Liver (tissue), 9 donors: Measurements from ENCODE around the gene TP53AIP1. TPM values are rescaled to one million over a fixed set of nuclear protein-coding genes. Genes with fewer than 3 reads are reported as not detected.

Experiments
- DNase-seq: peaks from one replicate; pipeline ENCODE4 v3.0.0-alpha.2; 2017; ENCODE audit warnings: low spot score
- H3K27ac ChIP-seq, 2 donors: one replicate each; pipeline ENCODE4 v1.7.0; 2013; ENCODE audit warnings: inconsistent platforms in 2 of 2, low read length in 2 of 2, control low read depth in 1 of 2, low read depth in 1 of 2, mild to moderate bottlenecking in 1 of 2
- H3K27me3 ChIP-seq, 4 donors: one replicate each; pipeline versions ENCODE4 v1.6.1 to v1.7.0; 2013; ENCODE audit warnings: low read length in 3 of 4, inconsistent platforms in 1 of 4, mild to moderate bottlenecking in 1 of 4, moderate library complexity in 1 of 4; ENCODE audit not compliant: control insufficient read depth in 4 of 4, insufficient read depth in 4 of 4
- H3K36me3 ChIP-seq, 4 donors: one replicate each; pipeline versions ENCODE4 v1.6.1 to v1.7.0; 2013; ENCODE audit warnings: low read length in 3 of 4, mild to moderate bottlenecking in 3 of 4, low read depth in 1 of 4, moderate library complexity in 1 of 4; ENCODE audit not compliant: control insufficient read depth in 4 of 4, insufficient read depth in 3 of 4
- H3K4me1 ChIP-seq, 4 donors: one replicate each; pipeline versions ENCODE4 v1.6.1 to v1.7.0; 2013; ENCODE audit warnings: low read length in 3 of 4, mild to moderate bottlenecking in 3 of 4, moderate library complexity in 1 of 4; ENCODE audit not compliant: control insufficient read depth in 4 of 4, insufficient read depth in 4 of 4
- H3K4me3 ChIP-seq, 3 donors: one replicate each; pipeline versions ENCODE4 v1.6.1 to v1.7.0; 2013; ENCODE audit warnings: low read length in 3 of 3, control low read depth in 1 of 3, low read depth in 1 of 3, mild to moderate bottlenecking in 1 of 3
- H3K9ac ChIP-seq, 2 donors: one replicate each; pipeline ENCODE4 v1.7.0; 2013; ENCODE audit warnings: low read length in 2 of 2, mild to moderate bottlenecking in 2 of 2, moderate library complexity in 2 of 2, control low read depth in 1 of 2, low read depth in 1 of 2
- H3K9me3 ChIP-seq, 4 donors: one replicate each; pipeline versions ENCODE4 v1.6.1 to v1.7.0; 2013; ENCODE audit warnings: low read length in 3 of 4; ENCODE audit not compliant: control insufficient read depth in 4 of 4
- ATF3 ChIP-seq: IDR thresholded peaks from 2 replicates; pipeline ENCODE4 v1.6.1; 2016; ENCODE audit warnings: antibody characterized with exemption
- CTCF ChIP-seq: fragments of 150-350 bp; IDR thresholded peaks from 2 replicates; pipeline ENCODE4 v1.5.1; 2017; ENCODE audit warnings: improper control_type of control experiment, low read depth, low read length; ENCODE audit not compliant: missing input control
- EGR1 ChIP-seq, 2 donors: IDR thresholded peaks; 2 replicates each; pipeline ENCODE4 v1.6.1; 2016 to 2018; ENCODE audit warnings: antibody characterized with exemption in 2 of 2, low read depth in 2 of 2
- HNF4A ChIP-seq, 2 donors: conservative IDR thresholded peaks; 2 replicates each; pipeline ENCODE4 v1.6.1; 2016; ENCODE audit warnings: antibody characterized with exemption in 2 of 2, mild to moderate bottlenecking in 2 of 2
- HNF4G ChIP-seq: IDR thresholded peaks from 2 replicates; pipeline ENCODE4 v1.6.1; 2016; ENCODE audit warnings: antibody characterized with exemption
- JUND ChIP-seq, 2 donors: IDR thresholded peaks; 2 replicates each; pipeline ENCODE4 v1.6.1; 2016; ENCODE audit warnings: antibody characterized with exemption in 2 of 2
- NR2F2 ChIP-seq: IDR thresholded peaks from 2 replicates; pipeline ENCODE4 v1.6.1; 2016; ENCODE audit warnings: antibody characterized with exemption
- RAD21 ChIP-seq, 2 donors: IDR thresholded peaks; 2 replicates each; pipeline ENCODE4 v1.6.1; 2016; ENCODE audit warnings: antibody characterized with exemption in 2 of 2, mild to moderate bottlenecking in 2 of 2
- RXRA ChIP-seq, 2 donors: IDR thresholded peaks; 2 replicates each; pipeline ENCODE4 v1.6.1; 2017 to 2018; ENCODE audit warnings: antibody characterized with exemption in 2 of 2, mild to moderate bottlenecking in 1 of 2
- ZBTB33 ChIP-seq: IDR thresholded peaks from 2 replicates; pipeline ENCODE4 v1.6.1; 2016; ENCODE audit warnings: antibody characterized with exemption
- WGBS: extraction: QIAGEN DNeasy Blood & Tissue Kit; methylation state at CpG from one replicate; pipeline ENCODE4 v1.1.7; 2013; 5-methylcytosine and 5-hydroxymethylcytosine counted together
- polyA plus RNA-seq, 2 donors: library from polyadenylated mRNA; stranded (reverse) in 1 of 2; unstranded in 1 of 2; fragments of 200-250 nt in 1 of 2; fragments of >200 nt in 1 of 2; fragmentation: Nextera tagmentation in 1 of 2; extraction: Ambion mirVana in 1 of 2; gene quantifications; one replicate each; pipeline versions ENCODE4 v1.2.1 to v1.2.3, GENCODE V29; 2013 to 2015
- total RNA-seq, 2 donors: library from RNA; depleted of rRNA; stranded (reverse); fragments of >200 nt; gene quantifications; one replicate each; pipeline ENCODE4 v1.2.3, GENCODE V29; 2014
- donor health status: healthy.
- donor health status: healthy.
- donor health status: healthy.
- donor health status: healthy.
- donor health status: healthy.

TP53AIP1 gene
- total and polyA plus RNA-seq, 4 donors: 0.08 TPM; not detected in 3

GRCh38 chr11:128948583-128948982 lies 5.9 kb upstream of the TP53AIP1 start:
- peaks cover 0 to 3% (median 1%) of the 10 kb centered on the region in 4 donors for H3K27me3 ChIP-seq
- peaks cover 0 to 6% (median 6%) of the 10 kb centered on the region in 4 donors for H3K4me1 ChIP-seq
- H3K27ac ChIP-seq: no peak overlapping the region
- TF ChIP-seq ATF3: no peak
- TF ChIP-seq ZBTB33: no peak
- peak in 1 of 2 donors; percentile 22 for TF ChIP-seq RAD21 (IDR thresholded peaks at IDR 0.05)
- no peak for TF ChIP-seq NR2F2
- H3K9ac ChIP-seq: no peak overlapping the region
- DNase-seq: no peak
- H3K4me3 ChIP-seq: no peak overlapping the region
- H3K36me3 ChIP-seq: no peaks in the 10 kb centered on the region
- WGBS: 86% methylated on average over 3 of the region's 3 CpGs
- H3K9me3 ChIP-seq: no peaks in the 10 kb centered on the region

- Histone ChIP-seq H3K27me3 (peaks cover 0 to 3% (median 1%) of the 10 kb centered on the region in 4 donors), H3K27ac (no peak overlapping the region), H3K4me3 (no peak overlapping the region), H3K9ac (no peak overlapping the region), H3K4me1 (peaks cover 0 to 6% (median 6%) of the 10 kb centered on the region in 4 donors), H3K9me3 (no peaks in the 10 kb centered on the region), H3K36me3 (no peaks in the 10 kb centered on the region)
- DNase-seq: no peak
- WGBS: 88% methylated on average over 2 of the region's 2 CpGs
- TF ChIP-seq EGR1 (IDR thresholded peaks at IDR 0.05; ENCODE audit: low read depth in 2 of 2) (no peak), RXRA (IDR thresholded peaks at IDR 0.05) (no peak), HNF4A (conservative IDR thresholded peaks at IDR 0.05) (no peak)
Measured at GRCh38 chr11:128947773-128948172, 5.1 kb upstream of the TP53AIP1 start.

- no peak for TF ChIP-seq HNF4G
- DNase-seq: no peak
- no peak overlapping the region for H3K9ac ChIP-seq
- H3K27ac ChIP-seq: no peak overlapping the region
- 83% methylated on average over 2 of the region's 2 CpGs for WGBS
- H3K4me1 ChIP-seq: peaks cover 0 to 6% (median 6%) of the 10 kb centered on the region in 4 donors
- no peaks in the 10 kb centered on the region for H3K36me3 ChIP-seq
- H3K27me3 ChIP-seq: peaks cover 0 to 2% (median 0%) of the 10 kb centered on the region in 4 donors
- no peaks in the 10 kb centered on the region for H3K9me3 ChIP-seq
- H3K4me3 ChIP-seq: no peak overlapping the region
Measured at GRCh38 chr11:128946648-128947047, 4.0 kb upstream of the TP53AIP1 start.

GRCh38 chr11:128943428-128943976 lies 831 bp upstream of the TP53AIP1 start:
- 83% methylated on average over 16 of the region's 16 CpGs for WGBS
- H3K4me1 ChIP-seq: no peaks in the 10 kb centered on the region
- H3K9ac ChIP-seq: no peak overlapping the region
- H3K27me3 ChIP-seq: peaks cover 0 to 2% (median 0%) of the 10 kb centered on the region in 4 donors
- H3K36me3 ChIP-seq: no peaks in the 10 kb centered on the region
- no peak overlapping the region for H3K4me3 ChIP-seq
- H3K9me3 ChIP-seq: no peaks in the 10 kb centered on the region
- no peak for DNase-seq
- TF ChIP-seq JUND (IDR thresholded peaks at IDR 0.05) (no peak), NR2F2 (no peak), HNF4G (no peak), CTCF (no peak)
- no peak overlapping the region for H3K27ac ChIP-seq
